Cardiac fibroblast (primary cell): ENCODE data around the gene HHIP.

ENCODE experiments used
- DNase-seq, 2 donors: peaks; one replicate each; pipeline versions ENCODE4 v3.0.0 to v3.0.0-alpha.2; 2010; ENCODE audit warnings: low read depth in 2 of 2
- H3K4me3 ChIP-seq, 2 donors: replicated peaks in 1 of 2; 1 replicate in 1 of 2; 2 replicates in 1 of 2; pipeline ENCODE4 v1.5.1; 2011; ENCODE audit warnings: low read depth in 2 of 2, low read length in 2 of 2, mild to moderate bottlenecking in 2 of 2, moderate library complexity in 1 of 2
- CTCF ChIP-seq: IDR thresholded peaks from one replicate; pipeline ENCODE4 v1.5.1; 2011; ENCODE audit warnings: low read depth, mild to moderate bottlenecking, low read length, inconsistent platforms

HHIP gene

GRCh38 chr4:144666539-144667175 lies 20.7 kb downstream of the HHIP start:
- DNase-seq: peak; percentile 57 to 66
- no peak for TF ChIP-seq CTCF
- no peak overlapping the region for H3K4me3 ChIP-seq

GRCh38 chr4:144667500-144667899 lies 21.5 kb downstream of the HHIP start:
- DNase-seq: peak; percentile 42 to 45
- H3K4me3 ChIP-seq: no peak overlapping the region
- no peak for TF ChIP-seq CTCF

DNA sequence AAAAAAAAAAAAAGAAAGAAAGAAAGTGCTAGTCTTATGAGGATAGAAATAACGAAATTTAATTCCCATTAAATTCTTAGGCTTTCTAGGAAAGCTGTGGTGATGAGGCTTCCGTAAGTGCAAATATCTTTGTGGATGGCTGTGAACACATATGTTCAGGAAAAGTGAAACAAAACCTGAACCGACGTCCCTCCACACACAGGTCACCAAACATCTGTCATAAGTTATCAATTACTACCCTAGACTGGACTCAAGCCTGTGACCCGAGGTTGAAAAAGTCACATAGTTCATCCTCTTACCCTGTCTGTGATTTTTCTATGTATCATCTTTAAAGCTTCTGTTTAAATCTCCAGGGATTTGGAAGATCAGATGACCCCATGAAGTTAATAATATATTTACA lies 24.8 kb downstream of the HHIP start:
- H3K4me3 ChIP-seq: no peak overlapping the region
- no peak for TF ChIP-seq CTCF
- DNase-seq: no peak

- no peak for DNase-seq
- no peak overlapping the region for H3K4me3 ChIP-seq
- TF ChIP-seq CTCF: no peak
Measured at GRCh38 chr4:144674711-144675110, 28.8 kb downstream of the HHIP start.

DNA sequence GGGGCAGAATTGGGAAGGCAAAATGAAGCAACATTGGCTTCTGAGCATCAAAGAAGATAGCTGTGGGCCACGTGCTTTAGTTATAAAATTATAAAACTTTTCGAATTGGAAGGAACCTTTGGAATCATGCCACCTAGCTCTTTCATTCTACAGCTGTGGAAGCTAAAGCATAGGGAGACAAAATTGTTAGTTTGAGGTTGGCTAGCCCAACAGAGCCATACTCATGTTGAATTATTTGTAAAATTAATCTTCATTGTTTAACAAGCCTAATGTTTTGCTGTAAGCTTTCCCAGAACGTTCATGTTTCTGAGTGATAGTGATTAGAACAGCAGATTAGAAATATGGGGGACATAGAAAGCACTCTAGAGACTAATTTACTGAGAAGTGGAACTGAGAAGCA lies 35.9 kb downstream of the HHIP start:
- no peak overlapping the region for H3K4me3 ChIP-seq
- TF ChIP-seq CTCF: no peak
- DNase-seq: no peak

GRCh38 chr4:144683516-144683915 lies 37.6 kb downstream of the HHIP start:
- no peak for DNase-seq
- no peak overlapping the region for H3K4me3 ChIP-seq
- no peak for TF ChIP-seq CTCF

DNA sequence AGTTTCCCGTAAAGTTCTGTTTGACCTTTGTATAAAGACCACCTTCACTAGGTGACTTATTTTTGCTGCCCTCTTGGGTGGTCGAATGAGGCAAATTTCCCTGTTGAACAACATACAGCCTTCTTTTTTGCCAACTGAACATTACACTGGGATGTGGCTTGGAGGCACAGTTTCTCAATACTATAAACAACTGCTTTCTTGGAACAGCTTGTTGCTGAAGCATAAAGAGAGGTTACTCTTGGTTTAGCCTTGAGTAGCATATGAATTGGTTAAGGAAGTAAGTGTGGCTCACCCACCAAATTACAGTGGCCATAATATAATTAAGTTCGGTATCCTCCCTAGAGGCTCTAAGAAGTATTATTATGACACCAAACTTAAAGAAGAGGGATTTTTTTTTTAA lies 40.0 kb downstream of the HHIP start:
- no peak for DNase-seq
- no peak for TF ChIP-seq CTCF
- H3K4me3 ChIP-seq: no peak overlapping the region
